Astrocyte of the cerebellum (primary cell): Measurements from ENCODE around the gene MYF5.

Source experiments
- DNase-seq: peaks from one replicate; pipeline ENCODE4 v3.0.0-alpha.2; 2011; ENCODE audit warnings: low read depth
- H3K4me3 ChIP-seq: 2 replicates; pipeline ENCODE4 v1.5.1; 2011; ENCODE audit warnings: mild to moderate bottlenecking, low read depth, low read length, moderate library complexity
- in situ Hi-C: cut with HindIII; loops from 2 replicates; pipeline ENCODE4 v1.10.0; 2017; ENCODE audit warnings: low sequenced_read_pairs
- TF ChIP-seq, protein P1 (sequence below): IDR thresholded peaks from 2 replicates; pipeline ENCODE4 v1.5.1; 2012; ENCODE audit warnings: low read length, low read depth, moderate library complexity, mild to moderate bottlenecking; ENCODE audit errors: missing control alignments

The MYF5 gene

DNA sequence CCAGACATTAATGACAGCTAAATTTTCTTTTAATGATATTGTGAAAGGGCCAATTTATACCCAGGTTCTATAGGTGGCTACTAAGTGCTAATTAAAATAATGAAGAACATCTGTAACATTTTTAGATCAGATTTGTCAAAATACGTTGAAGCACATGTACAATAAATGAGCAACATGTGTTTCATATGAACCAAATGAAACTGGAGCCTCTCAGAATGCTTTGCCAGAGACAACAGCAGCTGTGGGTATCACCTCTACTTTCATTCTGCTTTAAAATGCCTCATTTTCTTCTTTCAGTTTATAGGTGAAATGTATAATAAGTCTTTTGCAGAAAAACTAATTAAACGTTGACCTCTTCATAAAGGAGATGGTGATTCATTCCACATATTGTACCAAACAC, 35.4 kb upstream of the MYF5 start:
- in situ Hi-C loops, result no loop called here
- H3K4me3 ChIP-seq, result no peak overlapping the region
- TF ChIP-seq, protein P1, sequence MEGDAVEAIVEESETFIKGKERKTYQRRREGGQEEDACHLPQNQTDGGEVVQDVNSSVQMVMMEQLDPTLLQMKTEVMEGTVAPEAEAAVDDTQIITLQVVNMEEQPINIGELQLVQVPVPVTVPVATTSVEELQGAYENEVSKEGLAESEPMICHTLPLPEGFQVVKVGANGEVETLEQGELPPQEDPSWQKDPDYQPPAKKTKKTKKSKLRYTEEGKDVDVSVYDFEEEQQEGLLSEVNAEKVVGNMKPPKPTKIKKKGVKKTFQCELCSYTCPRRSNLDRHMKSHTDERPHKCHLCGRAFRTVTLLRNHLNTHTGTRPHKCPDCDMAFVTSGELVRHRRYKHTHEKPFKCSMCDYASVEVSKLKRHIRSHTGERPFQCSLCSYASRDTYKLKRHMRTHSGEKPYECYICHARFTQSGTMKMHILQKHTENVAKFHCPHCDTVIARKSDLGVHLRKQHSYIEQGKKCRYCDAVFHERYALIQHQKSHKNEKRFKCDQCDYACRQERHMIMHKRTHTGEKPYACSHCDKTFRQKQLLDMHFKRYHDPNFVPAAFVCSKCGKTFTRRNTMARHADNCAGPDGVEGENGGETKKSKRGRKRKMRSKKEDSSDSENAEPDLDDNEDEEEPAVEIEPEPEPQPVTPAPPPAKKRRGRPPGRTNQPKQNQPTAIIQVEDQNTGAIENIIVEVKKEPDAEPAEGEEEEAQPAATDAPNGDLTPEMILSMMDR, result no peak
- DNase-seq, result no peak

DNA sequence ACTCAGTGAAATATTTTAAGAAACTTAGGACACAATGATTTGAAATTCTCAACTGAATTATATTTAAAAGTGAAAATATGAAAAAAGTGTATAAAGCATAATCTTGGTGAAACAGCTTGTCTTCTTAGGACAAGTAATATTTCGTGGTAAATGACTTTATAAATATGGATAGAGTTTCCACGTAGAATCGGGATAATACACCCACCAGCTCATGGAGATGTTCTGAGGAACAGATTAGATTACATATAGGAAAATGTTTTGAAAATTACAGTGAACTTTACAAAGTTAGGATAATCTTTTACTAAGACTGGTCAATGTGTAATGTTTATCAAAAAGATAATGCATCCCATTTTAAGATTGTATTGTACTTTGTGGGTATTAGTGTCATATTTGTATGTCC, 34.9 kb upstream of the MYF5 start:
- in situ Hi-C loops, result no loop called here
- no peak for DNase-seq
- TF ChIP-seq, protein P1, result no peak
- no peak overlapping the region for H3K4me3 ChIP-seq

DNA sequence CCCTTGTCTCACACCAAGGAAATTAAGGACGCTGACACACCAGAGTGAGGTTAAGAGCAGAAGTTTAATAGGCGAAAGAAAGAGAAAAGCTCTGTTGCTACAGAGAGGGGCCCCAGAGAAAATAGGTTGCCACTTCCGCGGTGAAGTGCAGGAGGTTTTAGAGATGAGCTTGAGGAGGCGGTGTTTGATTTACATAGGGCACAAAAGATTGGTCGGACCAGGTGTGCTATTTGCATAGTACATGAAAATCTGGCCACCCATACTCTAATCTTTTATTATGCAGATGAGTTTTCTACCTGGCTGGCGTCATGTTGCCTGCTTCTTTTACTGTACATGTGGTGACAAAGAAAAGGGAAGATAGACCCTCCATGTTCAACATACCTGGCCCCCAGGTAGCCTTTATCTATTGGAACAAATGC, 32.6 kb upstream of the MYF5 start:
- DNase-seq, result no peak
- TF ChIP-seq, protein P1, result no peak
- H3K4me3 ChIP-seq, result no peak overlapping the region
- in situ Hi-C loops, result no loop called here

DNA sequence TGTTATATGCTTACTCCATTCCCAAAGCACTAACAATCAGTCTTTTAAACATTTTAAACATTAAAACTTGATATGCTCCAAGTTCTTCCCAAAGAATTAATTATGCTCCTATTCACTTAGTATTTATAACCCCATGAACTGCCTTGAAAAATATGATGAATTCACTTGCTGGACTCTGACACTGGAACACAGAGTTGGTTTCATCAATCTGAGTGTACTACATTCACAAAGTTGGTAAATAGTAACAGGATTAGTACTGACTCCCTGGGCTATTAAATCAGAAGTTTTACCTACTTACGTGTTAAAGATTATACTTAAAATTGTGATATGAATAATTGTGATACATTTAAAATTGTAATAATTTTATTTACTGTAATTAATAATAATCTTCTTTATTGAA, 26.6 kb upstream of the MYF5 start:
- H3K4me3 ChIP-seq, result no peak overlapping the region
- DNase-seq, result no peak
- in situ Hi-C loops, result no loop called here
- TF ChIP-seq, protein P1, result no peak

DNA sequence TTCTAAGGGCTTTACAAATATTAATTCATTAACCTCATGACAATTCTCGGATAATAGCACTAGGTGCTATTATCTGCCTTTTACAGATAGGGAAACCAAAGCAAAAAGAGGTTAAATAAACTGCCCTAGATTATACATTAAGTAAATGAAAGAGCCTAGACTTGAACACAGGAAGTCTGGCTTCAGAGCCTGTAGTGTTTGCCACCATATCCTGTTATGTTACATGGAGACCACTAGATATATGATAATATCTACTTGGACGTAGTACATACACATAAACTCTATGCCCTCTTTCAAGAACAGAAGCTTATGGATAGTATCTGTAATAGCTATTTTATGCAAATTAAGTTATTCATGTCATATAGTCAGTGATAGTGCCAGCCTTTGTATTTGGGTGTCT, 26.2 kb upstream of the MYF5 start:
- TF ChIP-seq, protein P1, result no peak
- H3K4me3 ChIP-seq, result no peak overlapping the region
- in situ Hi-C loops, result no loop called here
- no peak for DNase-seq

DNA sequence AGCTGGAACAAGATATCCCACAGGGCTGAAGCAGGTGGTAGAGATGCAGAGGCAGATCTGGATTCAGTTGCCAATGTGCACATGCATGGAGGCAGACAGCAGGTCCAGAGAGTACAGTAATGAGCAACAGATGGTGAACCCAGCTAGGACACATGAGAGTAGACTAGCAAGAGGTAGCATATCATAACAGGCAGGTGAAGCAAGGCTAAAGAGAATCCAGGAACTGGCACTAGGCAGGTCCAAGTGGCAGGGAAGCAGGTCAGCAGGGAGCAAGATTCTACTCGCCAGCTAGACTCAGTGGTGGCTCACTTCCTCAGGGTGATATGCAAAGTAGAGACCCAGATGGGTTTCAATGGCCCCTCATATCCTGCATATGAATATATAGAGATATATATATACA, 24.6 kb upstream of the MYF5 start:
- in situ Hi-C loops, result no loop called here
- H3K4me3 ChIP-seq, result no peak overlapping the region
- TF ChIP-seq, protein P1, result no peak
- no peak for DNase-seq
